Epithelial cell of proximal tubule (primary cell): ENCODE data around the gene MGAT5. TPM values are rescaled to one million over a fixed set of nuclear protein-coding genes. Genes with fewer than 3 reads are reported as not detected.
A peak's percentile ranks its signal among the peaks of the same experiment; 100 is the strongest.

Experiments used
- DNase-seq: peaks from one replicate; pipeline ENCODE4 v3.0.0-alpha.2; 2011; ENCODE audit warnings: low read depth
- H3K4me3 ChIP-seq: 2 replicates; pipeline ENCODE4 v1.5.1; 2011; ENCODE audit warnings: low read depth, mild to moderate bottlenecking, low read length
- CTCF ChIP-seq: conservative IDR thresholded peaks from 2 replicates; pipeline ENCODE4 v1.5.1; 2012; ENCODE audit warnings: low read depth, mild to moderate bottlenecking, low read length
- total RNA-seq: library from RNA; depleted of rRNA; stranded (reverse); fragments of >200 nt; gene quantifications from 2 replicates; pipeline ENCODE4 v1.2.3, GENCODE V29; 2015

The MGAT5 gene
- total RNA-seq, 1 donor from 2014 or later, result 34.0 TPM

GRCh38 chr2:134493797-134494196, 239.9 kb downstream of the MGAT5 start:
- TF ChIP-seq CTCF, result no peak
- DNase-seq, result peak; percentile 12
- H3K4me3 ChIP-seq, result no peak overlapping the region

DNA sequence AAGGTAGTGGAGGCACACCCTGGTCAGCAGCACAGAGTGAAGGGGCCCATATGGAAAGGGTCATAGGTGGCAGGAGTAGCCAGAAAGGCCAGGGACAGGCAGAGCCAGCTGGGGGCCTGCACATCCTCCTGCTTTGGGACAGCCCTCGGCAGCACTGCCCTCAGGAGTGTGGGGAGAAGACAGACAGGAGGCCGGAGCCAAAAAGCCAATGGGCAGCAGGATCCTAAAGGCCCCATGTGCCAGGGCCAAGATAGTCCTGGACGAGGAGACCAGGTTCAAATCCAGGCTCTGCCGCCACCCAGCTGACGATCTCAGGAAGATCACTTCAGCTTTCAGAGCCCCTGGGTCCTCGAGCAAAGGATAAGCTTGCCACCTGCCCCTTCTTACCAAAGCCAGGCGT, 244.8 kb downstream of the MGAT5 start:
- no peak for TF ChIP-seq CTCF
- H3K4me3 ChIP-seq, result no peak overlapping the region
- no peak for DNase-seq

- H3K4me3 ChIP-seq, result no peak overlapping the region
- no peak for TF ChIP-seq CTCF
- DNase-seq, result no peak
Observed at GRCh38 chr2:134499307-134499926, 245.5 kb downstream of the MGAT5 start.

DNA sequence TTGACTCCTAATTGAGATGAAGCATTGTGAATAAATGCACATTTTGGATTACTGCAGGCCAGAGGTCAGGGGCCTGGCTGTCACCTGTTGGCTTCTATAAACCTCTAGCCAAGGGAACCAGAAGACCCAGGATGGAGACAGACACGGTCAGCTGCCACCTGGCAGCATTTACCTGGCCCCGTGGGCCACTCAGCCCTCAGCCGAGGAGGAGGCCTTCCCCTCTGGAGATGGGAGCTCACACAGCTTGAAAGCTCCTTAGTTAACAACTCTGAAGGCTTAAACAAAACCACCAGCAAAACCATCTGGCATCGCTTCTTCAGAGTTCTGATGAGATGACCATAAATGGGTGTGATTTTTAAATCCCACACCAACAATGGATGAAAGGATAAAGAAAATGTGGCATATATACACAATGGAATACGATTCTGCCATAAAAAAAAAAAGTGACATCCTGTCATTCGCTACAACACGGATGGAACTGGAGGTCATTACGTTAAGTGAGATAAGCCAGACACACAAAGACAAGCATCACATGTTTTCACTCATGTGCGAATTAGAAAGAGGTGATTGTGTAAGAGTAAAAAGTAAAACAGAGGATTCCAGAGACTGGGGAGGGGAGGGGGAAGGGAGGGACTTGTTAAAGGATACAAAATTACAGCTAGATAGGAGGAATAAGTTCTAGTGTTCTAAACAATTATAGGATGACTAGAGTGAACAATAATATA, 246.5 kb downstream of the MGAT5 start:
- peak; percentile 35 for DNase-seq
- no peak overlapping the region for H3K4me3 ChIP-seq
- TF ChIP-seq CTCF, result no peak

GRCh38 chr2:134501476-134502091, 247.7 kb downstream of the MGAT5 start:
- TF ChIP-seq CTCF, result no peak
- peak; percentile 20 for DNase-seq
- no peak overlapping the region for H3K4me3 ChIP-seq

- DNase-seq, result no peak
- no peak for TF ChIP-seq CTCF
- H3K4me3 ChIP-seq, result no peak overlapping the region
Observed at GRCh38 chr2:134502104-134502503, 248.2 kb downstream of the MGAT5 start.
